ENCODE measurements around the gene TMPRSS13. TPM values are rescaled to one million over a fixed set of nuclear protein-coding genes. Genes with fewer than 3 reads are reported as not detected.

Gene TMPRSS13
- total RNA-seq, 1 experiment from 2014 or later = 53.1 TPM

- BruUV-seq (replicated peaks) = no TSS peak
- ChIA-PET POLR2A (no interaction called here), CTCF (no interaction called here)
- Mint-ChIP-seq H3K4me3 (ENCODE audit: unreplicated experiment) (no peak overlapping the region), H3K9me3 (ENCODE audit: unreplicated experiment) (no peaks in the 10 kb centered on the region), H3K4me1 (ENCODE audit: low read depth, unreplicated experiment) (no peaks in the 10 kb centered on the region), H3K27ac (ENCODE audit: unreplicated experiment) (no peak overlapping the region), H3K27me3 (ENCODE audit: insufficient read depth, unreplicated experiment) (peaks cover 4% of the 10 kb centered on the region), H3K36me3 (ENCODE audit: insufficient read depth, unreplicated experiment) (no peaks in the 10 kb centered on the region)
- Histone ChIP-seq H3K27me3 (replicated peaks; ENCODE audit: control insufficient read depth, insufficient read depth, low read length) (no peaks in the 10 kb centered on the region), H3K4me3 (ENCODE audit: low read depth, low read length) (no peak overlapping the region), H3K36me3 (ENCODE audit: control insufficient read depth, insufficient read depth, low read length) (no peaks in the 10 kb centered on the region), H3K4me1 (no peaks in the 10 kb centered on the region), H3K9me3 (no peaks in the 10 kb centered on the region)
- DNase-seq = peak in 1 of 2 experiments; percentile 24
- TF ChIP-seq, protein P1, sequence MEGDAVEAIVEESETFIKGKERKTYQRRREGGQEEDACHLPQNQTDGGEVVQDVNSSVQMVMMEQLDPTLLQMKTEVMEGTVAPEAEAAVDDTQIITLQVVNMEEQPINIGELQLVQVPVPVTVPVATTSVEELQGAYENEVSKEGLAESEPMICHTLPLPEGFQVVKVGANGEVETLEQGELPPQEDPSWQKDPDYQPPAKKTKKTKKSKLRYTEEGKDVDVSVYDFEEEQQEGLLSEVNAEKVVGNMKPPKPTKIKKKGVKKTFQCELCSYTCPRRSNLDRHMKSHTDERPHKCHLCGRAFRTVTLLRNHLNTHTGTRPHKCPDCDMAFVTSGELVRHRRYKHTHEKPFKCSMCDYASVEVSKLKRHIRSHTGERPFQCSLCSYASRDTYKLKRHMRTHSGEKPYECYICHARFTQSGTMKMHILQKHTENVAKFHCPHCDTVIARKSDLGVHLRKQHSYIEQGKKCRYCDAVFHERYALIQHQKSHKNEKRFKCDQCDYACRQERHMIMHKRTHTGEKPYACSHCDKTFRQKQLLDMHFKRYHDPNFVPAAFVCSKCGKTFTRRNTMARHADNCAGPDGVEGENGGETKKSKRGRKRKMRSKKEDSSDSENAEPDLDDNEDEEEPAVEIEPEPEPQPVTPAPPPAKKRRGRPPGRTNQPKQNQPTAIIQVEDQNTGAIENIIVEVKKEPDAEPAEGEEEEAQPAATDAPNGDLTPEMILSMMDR (IDR thresholded peaks at IDR 0.05; ENCODE audit: insufficient read depth in 1 of 2, low read depth in 1 of 2, low read length in 1 of 2, severe bottlenecking in 1 of 2, unreplicated experiment in 1 of 2) = no peak
- intact Hi-C loops (cut with micrococcal nuclease; ENCODE audit: unreplicated experiment) = no loop called here
Observed at GRCh38 chr11:117898059-117898458, 31.1 kb downstream of the TMPRSS13 start.

DNA sequence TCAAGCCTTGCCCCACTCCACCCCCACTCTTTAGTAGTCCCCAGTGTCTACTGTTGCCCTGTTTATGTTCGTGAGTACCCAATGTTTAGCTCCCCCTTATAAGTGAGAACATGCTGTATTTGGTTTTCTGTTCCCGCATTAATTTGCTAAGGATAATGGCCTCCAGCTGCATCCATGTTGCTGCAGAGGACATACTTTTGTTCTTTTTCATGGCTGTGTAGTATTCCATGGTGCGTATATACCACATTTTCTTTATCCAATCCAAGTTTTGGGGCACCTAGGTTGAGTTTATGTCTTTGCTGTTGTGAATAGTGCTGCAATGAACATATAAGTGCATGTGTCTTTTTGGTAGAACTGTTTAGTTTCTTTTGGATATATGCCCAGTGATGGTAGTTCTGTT, 36.6 kb downstream of the TMPRSS13 start:
- Histone ChIP-seq H3K4me1 (peaks cover 8% of the 10 kb centered on the region), H3K27me3 (replicated peaks; ENCODE audit: control insufficient read depth, insufficient read depth, low read length) (no peaks in the 10 kb centered on the region), H3K4me3 (ENCODE audit: low read depth, low read length) (no peak overlapping the region), H3K36me3 (ENCODE audit: control insufficient read depth, insufficient read depth, low read length) (no peaks in the 10 kb centered on the region), H3K9me3 (no peaks in the 10 kb centered on the region; the same call in 1 of the 2 replicates)
- H3K4me1 Mint-ChIP-seq (ENCODE audit: low read depth, unreplicated experiment) = no peaks in the 10 kb centered on the region
- TF ChIP-seq, protein P1 (IDR thresholded peaks at IDR 0.05; ENCODE audit: insufficient read depth in 1 of 2, low read depth in 1 of 2, low read length in 1 of 2, severe bottlenecking in 1 of 2, unreplicated experiment in 1 of 2) = no peak
- H3K9me3 Mint-ChIP-seq (ENCODE audit: unreplicated experiment) = peaks cover 10% of the 10 kb centered on the region
- no peak for DNase-seq
- ChIA-PET CTCF (interaction anchor here (0.8 kb wide), 1 partner anchor 54 kb away, joined by 3 read pairs; no protein-coding TSS in a partner anchor), POLR2A (no interaction called here)
- peaks cover 4% of the 10 kb centered on the region for H3K27me3 Mint-ChIP-seq (ENCODE audit: insufficient read depth, unreplicated experiment)
- no peaks in the 10 kb centered on the region for H3K36me3 Mint-ChIP-seq (ENCODE audit: insufficient read depth, unreplicated experiment)
- no peak overlapping the region for H3K27ac Mint-ChIP-seq (ENCODE audit: unreplicated experiment)
- no TSS peak for BruUV-seq (replicated peaks)
- intact Hi-C loops (cut with micrococcal nuclease; ENCODE audit: unreplicated experiment) = no loop called here
- H3K4me3 Mint-ChIP-seq (ENCODE audit: unreplicated experiment) = no peak overlapping the region

DNA sequence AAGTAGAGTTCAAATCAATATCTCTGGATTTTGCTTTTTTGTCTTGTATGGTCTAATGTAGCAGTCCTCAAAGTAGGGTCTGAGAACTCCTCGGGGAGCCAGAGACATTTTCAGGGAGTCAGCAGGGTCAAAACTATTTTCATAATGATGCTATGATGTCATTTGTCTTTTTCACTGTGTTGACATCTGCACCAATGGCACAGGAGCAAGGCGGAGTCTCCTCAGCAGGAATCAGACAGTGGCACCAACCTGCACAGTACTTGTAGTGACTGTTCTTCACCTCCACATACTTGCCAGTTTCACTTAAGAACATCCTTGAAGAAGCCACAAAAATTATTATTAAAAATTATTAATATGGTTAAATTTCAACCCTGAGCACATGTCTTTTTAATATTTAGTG, 37.8 kb downstream of the TMPRSS13 start:
- intact Hi-C loops (cut with micrococcal nuclease; ENCODE audit: unreplicated experiment) = no loop called here
- peaks cover under 1% of the 10 kb centered on the region for H3K27me3 Mint-ChIP-seq (ENCODE audit: insufficient read depth, unreplicated experiment)

More for the DNA sequence above, 37.8 kb downstream of the TMPRSS13 start:
- Histone ChIP-seq H3K9me3 (no peaks in the 10 kb centered on the region; the same call in 1 of the 2 replicates), H3K36me3 (ENCODE audit: control insufficient read depth, insufficient read depth, low read length) (no peaks in the 10 kb centered on the region), H3K4me1 (peaks cover 13% of the 10 kb centered on the region), H3K4me3 (ENCODE audit: low read depth, low read length) (no peak overlapping the region), H3K27me3 (replicated peaks; ENCODE audit: control insufficient read depth, insufficient read depth, low read length) (no peaks in the 10 kb centered on the region)
- CTCF ChIA-PET = no interaction called here
- no peak overlapping the region for H3K4me3 Mint-ChIP-seq (ENCODE audit: unreplicated experiment)
- TF ChIP-seq, protein P1 (IDR thresholded peaks at IDR 0.05; ENCODE audit: insufficient read depth in 1 of 2, low read depth in 1 of 2, low read length in 1 of 2, severe bottlenecking in 1 of 2, unreplicated experiment in 1 of 2) = no peak
- no TSS peak for BruUV-seq (replicated peaks)
- no peak overlapping the region for H3K27ac Mint-ChIP-seq (ENCODE audit: unreplicated experiment)
- no peaks in the 10 kb centered on the region for H3K36me3 Mint-ChIP-seq (ENCODE audit: insufficient read depth, unreplicated experiment)
- peaks cover 10% of the 10 kb centered on the region for H3K9me3 Mint-ChIP-seq (ENCODE audit: unreplicated experiment)
- DNase-seq = peak in 1 of 2 experiments; percentile 9
- no peaks in the 10 kb centered on the region for H3K4me1 Mint-ChIP-seq (ENCODE audit: low read depth, unreplicated experiment)
- POLR2A ChIA-PET = no interaction called here

Measured in Caco-2 (cell line).